Activated naive CD4-positive, alpha-beta T cell (primary cell): ENCODE measurements around the gene TMC7.
"Not testable (repeated sequence)": the region's sequence is repeated elsewhere in the genome, so short reads cannot be mapped to it uniquely, and the experiment has no call there.

Experiments used
- DNase-seq, 4 experiments: peaks; one replicate each; lab custom pipeline; 2025; lab: John Stamatoyannopoulos, UW

TMC7 gene

DNA sequence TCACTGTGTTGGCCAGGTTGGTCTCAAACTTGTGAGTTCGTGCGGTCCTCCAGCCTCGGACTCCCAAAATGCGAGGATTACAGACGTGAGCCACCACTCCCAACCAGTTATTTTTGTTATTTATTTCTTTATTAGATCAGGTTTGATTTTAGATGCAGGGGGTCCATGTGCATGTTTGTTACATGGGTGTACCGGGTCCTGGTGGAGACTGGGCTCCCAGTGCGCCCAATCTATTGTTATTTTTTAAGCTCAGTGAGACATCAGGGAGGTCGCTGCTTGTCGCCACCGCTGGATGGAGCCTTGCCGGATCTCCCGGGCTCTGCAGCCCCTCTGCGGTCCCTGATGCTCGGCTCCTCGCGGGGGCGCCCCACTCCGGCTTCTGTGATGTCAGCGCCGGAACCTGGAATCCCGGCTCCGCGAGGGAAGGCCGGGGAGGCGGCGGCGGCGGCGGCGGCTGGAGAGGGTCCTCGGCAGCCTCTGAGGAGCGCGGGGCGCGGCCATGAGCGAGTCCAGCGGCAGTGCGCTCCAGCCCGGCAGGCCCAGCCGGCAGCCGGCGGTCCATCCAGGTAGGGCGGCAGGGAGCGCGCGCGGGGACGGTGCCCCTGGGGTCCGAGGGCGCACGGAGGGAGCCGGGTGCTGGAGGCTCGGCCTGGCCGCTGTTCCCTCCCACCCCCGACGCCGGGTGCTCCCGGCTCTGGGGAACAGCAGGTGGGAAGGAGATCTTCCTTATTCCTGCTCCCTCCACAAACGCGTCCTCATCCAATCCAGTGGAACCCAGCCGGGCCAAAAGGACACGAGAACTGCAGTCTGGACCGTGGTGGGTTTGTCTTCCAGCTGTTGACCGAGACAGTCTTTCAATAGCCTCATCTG is at the start of gene TMC7:
Gene TMC7 (plus strand): TSS at position 370 of the 870 bp plus-strand sequence. CDS start 130 bp downstream, at position 500.
- DNase-seq: no peak

DNA sequence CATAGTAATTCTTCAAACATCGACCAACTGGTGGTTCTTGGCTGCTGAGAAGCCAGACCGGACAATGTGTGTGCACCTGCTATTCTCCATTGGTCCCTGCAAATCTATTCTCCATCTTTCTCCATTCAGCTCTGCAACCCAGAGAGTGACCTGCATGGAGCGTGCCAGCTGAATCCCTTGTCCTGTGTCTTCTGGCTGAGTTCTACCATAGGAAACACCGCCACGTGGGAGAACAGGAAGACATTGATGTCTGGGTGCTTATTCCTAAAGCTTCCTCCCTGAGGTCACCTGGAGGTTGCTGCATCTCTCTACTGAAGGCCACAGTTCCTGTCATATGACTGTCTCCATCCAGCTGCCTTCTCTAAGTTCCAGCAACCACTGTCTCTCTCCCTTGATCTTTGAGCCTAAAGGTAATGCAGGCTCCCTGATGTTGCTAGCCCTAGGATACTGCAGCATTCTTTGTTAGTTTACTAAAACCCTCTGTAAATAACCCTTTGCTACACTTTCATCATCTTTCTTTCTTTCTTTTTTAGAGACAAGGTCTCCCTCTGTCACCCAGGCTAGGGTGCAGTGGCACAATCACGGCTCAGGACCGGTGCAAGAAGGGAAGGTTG is 46.9 kb upstream of the TMC7 start:
- no peak for DNase-seq

DNA sequence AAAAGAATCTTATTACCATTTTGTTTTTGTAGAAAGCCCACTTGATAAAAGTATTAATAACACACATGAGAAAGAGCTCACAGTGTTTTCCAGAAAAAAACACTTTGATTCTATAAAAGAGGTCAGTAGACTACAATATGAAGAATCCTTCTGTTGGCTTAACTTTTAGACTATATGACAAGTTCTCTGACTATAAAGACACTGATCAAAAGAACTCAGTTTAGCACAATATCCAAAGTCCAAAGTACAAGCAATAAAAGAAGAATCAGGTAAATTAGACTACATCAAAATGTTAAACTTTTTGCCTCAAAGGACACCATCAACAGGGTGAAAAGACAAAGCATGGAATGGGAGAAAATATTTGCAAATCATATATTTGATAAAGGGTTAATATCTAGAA is 46.3 kb upstream of the TMC7 start:
- DNase-seq: no peak

DNA sequence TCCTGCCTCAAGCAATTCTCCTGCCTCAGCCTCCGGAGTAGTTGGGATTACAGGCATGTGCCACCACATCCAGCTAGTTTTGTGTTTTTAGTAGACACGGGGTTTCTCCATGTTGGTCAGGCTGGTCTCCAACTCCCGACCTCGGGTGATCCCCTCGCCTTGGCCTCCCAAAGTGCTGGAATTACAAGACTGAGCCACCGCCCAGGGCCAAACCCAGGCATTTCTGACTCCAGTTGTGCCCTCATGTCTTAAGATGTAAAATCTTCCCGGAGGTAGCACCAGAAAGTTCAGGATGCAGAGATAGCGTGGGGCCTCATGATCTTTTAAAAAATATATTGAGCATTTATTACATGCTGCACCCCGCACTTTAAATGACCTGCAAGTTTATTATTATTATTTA is 44.7 kb upstream of the TMC7 start:
- DNase-seq: no peak

DNA sequence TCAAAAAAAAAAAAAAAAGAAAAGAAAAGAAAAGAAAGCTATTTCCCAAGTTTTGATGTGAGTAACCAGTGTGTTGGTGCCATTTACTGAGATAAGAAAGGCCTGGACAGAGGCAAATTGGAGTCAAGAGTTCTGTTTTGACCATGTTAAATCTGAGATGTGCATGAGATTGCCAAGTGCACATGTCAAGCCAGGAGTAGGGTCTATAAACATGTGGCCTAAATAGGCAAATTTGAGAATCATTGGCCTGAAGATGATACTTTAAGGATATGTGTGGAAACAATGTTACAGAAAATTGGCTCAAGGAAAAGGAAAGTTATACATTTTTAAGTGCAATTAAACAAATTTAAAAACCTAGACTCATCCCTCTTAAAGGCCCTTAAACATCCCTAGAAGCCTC is 42.3 kb upstream of the TMC7 start:
- DNase-seq: no peak

DNA sequence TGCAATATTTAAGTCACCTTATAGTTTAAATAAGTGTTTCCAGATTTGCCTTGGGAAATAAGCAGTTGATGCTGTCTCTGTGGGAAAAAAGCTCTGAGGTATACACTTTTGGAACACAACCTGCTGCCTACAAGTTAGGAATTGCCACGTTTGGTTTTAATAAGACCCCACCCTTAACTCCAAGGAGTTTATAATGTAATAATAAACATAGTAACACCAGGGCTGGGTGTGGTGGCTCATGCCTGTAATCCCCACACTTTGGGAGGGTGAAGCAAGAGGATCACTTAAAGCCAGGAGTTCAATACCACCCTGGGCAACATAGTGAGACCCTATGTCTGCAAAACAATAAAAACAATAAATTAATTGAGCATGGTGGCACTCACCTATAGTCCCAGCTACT is 41.7 kb upstream of the TMC7 start:
- no peak for DNase-seq

DNA sequence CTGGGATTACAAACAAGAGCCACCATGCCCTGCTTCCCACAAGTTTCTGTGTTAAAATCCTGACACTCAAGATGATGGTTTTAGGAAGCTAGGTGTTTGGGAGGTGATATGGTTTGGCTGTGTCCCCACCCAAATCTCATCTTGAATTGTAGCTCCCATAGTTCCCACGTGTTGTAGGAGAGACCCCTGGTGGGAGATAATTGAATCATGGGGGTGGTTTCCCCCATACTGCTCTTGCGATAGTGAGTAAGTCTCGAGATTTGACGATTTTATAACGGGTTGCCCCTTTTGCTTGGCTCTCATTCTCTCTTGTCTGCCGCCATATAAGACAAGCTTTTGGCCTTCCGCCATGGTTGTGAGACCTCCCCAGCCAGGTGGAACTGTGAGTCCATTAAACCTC is 40.3 kb upstream of the TMC7 start:
- no peak for DNase-seq

DNA sequence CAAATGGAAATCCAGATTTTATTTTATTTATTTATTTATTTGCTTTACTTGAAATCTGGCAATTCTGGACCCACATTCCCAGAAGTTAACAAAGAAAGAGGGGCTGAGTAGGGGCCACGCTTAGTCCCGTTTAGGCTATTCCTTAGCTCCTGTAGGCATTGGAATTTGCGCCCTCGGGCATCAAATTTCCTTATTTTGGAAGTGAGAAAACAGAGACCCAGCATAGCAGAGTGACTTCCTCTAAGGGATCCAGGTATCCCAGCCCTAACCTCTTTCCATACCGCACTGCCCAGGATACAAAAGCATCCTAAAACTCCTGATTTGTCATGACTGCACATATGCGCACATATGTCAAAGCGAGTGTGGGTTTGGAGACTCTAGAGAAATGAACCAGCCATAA is 38.5 kb upstream of the TMC7 start:
- DNase-seq: no peak

DNA sequence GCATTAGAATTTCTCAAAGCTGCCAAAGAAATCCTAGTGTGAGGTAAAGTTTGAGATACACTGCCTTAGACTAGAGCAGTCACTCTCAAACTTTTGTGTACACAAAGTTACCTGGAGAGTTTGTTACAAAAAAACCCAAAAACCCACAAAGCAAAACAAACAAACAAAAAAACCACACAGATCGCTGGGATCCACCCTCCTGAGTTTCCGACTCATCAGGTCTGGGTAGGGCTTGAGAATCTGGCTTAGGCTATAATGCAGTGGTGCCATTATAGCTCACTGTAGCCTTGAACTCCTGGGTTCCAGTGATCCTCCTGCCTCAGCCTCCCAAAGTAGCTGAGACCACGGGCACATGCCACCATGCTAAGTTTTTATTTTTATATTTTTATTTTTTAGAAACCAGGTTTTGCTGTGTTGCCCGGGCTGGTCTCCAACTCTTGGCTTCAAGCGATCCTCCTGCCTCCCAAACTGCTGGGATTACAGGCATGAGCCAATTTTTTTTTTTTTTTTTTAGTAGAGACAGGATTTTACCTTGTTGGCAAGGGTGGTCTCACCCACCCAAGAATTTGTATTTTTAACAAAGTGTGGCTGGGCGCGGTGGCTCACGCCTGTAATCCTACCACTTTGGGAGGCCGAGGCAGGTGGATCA is 35.2 kb upstream of the TMC7 start:
- DNase-seq: no peak

DNA sequence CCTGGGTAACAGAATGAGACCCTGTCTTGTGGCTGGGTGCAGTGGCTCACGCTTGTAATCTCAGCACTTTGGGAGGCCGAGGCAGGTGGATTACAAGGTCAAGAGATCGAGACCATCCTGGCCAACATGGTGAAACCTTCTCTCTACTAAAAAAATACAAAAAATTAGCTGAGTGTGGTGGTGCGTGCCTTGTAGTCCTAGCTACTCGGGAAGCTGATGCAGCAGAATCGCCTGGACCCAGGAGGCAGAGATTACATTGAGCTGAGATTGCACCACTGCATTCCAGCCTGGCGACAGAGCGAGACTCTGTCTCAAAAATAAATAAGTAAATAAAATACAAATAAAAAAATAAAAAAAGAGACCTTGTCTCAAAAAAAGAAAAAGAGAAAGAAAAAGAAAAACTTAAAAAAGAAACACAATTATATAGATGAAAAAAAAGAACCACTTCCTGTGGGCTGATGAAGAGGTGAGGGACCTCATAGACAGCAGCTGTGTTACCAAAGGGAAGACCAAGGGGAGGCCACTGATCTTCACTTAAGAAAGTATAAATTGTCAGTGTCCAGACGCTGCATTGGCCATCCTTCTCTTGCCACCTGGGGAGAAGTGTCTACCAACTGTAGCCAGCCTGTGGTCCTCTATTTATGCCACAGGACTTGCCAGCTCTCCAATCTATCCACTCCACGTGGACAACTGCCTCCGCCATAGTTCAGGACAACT is 33.1 kb upstream of the TMC7 start:
- DNase-seq: no peak

DNA sequence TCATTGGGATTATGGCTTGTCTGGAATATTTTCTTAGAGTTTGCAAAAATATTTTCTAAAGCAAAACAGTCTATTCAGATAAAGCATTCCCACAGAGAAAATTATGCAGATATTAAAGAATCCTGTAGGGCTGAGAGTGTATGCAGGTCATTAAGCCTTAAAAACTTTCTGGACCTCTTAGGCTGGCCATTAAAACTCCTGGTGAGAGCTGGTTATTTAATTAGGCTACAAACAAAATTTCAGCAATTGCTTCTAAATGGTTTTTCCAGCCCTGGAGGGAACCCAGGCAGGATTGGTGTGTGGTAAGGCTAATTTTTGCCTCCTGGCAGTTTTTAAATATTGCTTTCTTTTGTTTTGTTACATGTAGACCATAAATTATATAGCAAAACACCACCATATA is 30.2 kb upstream of the TMC7 start:
- DNase-seq: no peak

DNA sequence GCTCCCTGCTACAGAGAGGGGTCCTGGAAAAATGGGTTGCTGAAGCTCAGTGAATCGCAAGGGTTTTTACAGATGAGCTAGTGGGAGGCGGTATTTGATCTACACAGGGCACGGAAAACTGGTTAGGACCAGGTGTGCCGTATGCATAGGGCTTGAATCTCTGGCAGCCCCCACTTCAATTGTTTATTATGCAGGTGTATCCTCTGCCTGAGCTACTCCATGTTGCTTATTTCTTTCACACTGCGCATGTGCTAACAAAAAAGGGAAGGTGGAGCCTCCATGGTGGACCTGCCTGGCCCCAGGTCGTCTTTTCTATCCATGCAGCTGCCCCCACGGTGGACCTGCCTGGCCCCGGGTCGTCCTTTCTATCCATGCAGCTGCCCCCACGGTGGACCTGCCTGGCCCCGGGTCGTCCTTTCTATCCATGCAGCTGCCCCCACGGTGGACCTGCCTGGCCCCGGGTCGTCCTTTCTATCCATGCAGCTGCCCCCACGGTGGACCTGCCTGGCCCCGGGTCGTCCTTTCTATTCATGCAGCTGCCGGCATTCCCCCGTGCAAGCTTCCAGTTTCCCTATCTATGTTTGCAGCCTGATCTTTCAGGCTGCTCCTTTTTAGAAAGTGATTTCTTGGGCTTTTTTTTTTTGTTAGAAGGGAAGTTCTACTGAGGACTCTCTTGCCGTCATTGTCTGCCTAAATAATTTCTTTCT is 27.7 kb upstream of the TMC7 start:
- peak in 1 of 4 experiments; percentile 6 for DNase-seq

DNA sequence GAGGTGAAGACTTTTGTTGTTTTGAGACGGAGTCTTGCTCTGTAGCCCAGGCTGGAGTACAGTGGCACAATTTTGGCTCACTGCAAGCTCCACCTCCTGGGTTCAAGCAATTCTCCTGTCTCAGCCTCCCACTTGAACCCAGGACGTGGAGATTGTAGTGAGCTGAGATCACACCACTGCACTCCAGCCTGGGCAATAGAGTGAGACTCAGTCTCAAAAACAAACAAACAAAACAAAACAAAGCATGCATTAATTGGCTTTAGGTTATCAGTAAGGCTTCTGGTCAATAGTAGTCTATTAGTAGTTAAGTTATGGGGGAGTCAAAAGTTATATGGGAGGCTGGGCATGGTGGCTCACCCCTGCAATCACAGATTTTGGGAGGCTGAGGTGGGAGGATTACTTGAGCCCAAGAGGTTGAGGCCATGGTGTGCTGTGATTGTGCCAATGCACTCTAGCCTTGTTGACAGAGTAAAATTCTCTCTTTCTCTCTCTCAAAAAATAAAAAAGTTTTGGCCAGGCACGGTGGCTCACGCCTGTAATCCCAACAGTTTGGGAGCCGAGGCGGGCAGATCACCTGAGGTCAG is 27.0 kb upstream of the TMC7 start:
- DNase-seq: not testable (repeated sequence)

DNA sequence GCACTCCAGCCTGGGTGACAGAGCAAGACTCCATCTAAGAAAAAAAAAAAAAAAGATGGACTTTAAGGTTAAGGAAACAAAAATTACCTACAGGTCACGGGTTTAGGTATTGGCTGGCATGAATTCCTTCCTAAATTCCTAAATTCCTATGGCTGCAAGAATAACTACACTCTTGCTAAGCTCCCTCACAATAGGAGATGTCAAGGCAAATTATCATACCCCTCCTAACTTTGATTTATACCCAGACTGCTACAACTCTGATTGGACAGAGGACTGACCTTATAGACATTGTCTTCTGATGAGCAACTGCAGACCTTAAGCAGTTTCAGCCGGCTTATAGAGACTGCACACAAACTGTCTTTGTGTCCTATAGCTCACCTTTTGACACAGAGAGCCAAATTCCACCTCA is 25.1 kb upstream of the TMC7 start:
- DNase-seq: no peak

DNA sequence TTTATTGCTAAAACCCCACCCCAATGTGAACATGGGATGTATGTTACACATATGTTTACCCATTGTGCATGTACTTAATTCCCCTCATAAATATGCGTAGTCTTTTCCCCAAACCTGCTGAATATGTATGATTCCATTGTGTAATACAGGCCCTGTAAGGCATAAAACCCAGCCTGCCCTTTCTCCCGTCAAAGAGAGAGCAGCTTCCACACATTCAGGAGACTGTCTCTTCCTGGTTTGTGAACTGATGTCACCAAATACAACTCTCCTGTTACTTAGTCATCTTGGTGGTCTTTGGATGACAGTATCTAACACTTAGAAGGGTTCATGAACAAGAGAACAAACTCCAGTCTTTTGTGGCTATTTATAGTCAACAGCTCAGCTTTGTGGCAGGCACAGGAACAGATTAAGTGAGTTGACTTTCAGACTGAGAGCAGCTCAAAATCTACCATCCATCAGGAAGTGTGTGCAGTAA is 24.7 kb upstream of the TMC7 start:
- DNase-seq: no peak

DNA sequence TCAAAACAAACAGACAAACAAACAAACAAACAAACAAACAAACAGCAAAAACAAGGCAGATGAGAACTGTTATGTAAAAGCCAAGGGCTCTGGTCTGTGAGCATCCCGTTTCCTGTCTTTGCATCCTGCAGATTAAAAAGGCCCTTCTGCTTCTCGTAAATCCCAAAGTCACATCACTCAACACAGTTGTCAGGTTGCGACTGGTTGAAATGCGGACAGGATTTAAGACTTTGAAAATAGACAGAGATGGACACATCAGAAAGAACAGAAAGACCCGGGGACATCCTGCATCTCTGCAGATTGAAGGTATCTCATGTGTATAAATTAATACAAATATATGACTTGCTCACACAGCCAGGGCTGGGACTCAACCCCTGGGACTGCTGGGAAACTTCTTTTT is 18.2 kb upstream of the TMC7 start:
- DNase-seq: no peak

DNA sequence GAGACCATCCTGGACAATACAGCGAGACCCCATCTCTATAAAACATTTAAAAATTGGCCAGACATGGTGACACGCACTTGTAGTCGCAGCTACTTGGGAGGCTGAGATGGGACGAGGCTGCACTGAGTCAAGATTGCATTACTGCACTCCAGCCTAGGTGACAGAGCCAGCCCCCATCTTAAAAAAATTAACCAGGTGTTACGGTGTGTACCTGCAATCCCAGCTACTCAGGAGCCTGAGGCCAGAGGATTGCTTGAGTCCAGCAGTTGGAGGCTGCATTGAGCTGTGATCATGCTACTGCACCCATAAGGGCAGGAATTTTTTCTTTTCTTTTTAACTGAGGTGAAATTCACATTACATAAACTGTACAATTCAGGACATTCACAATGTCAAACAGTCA is 16.9 kb upstream of the TMC7 start:
- no peak for DNase-seq

DNA sequence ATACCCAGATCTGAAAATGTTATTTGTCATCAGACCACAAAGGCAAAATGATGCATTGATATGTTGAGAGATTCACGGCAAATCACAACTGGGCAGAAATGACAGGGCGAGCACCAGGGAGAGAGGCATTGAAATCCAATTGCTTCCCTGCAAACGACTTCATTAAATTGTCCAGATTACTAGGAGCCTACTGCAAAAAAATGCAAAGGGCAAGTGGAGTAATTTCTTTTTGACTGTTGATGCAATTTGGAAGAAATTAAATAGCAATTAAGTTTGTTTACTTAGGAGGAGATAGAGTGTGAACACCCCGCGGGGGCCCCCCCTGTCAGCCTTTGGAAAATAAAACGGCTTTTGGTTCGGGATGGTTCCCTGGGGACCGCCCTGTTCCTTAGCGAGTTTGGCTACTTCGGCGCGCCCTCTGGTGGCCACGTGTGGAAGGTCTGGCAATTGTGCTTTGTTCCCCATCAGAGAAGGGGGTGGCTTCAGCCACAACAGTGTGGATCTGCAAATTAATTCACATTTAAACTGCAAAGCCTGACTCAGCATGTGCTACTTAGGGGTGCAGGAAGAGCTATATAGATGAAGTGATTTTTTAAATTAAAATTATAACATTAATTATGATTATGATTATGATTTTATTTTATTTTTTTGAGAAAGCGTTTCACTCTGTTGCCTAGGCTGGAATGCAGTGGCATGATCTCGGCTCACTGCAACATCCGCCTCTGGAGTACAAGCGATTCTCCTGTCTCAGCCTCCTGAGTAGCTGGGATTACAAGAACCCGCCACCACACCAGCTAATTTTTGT is 14.5 kb upstream of the TMC7 start:
- peak; percentile 49 to 76 (median 70) for DNase-seq

DNA sequence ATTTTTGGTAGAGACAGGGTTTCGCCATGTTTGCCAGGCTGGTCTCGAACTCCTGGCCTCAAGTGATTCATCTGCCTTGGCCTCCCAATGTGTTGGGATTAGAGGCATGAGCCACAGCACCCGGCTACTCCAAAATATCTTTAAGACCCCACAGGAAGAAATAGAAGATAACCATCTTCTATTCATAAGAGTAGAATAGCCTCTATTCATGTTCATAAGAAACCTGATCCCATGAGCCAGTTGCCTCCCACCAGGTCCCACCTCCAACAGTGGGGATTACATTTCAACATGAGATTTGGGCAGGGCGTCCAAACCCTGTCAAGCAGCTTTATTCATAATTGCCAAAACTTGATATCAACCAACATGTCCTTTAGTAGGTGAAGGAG is 13.9 kb upstream of the TMC7 start:
- no peak for DNase-seq

DNA sequence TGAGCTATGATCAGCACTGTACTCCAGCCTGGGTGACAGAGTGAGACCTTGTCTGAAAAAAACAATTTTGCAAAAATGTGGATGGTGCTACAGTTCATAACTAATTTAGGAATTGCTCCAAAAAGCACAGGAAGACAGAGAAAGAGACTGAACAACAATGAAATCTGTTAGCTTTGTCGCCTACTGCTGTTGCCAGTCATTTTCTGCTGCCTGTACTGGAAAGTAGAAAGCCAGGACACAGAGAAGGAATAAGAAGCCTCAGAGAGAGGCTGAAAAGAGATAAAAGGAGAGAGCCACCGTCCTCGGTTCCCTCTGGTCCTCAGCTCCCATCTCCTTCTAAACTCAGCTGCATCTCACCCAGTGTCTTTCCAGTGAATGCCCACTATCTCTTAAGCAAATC is 8.6 kb upstream of the TMC7 start:
- DNase-seq: no peak

DNA sequence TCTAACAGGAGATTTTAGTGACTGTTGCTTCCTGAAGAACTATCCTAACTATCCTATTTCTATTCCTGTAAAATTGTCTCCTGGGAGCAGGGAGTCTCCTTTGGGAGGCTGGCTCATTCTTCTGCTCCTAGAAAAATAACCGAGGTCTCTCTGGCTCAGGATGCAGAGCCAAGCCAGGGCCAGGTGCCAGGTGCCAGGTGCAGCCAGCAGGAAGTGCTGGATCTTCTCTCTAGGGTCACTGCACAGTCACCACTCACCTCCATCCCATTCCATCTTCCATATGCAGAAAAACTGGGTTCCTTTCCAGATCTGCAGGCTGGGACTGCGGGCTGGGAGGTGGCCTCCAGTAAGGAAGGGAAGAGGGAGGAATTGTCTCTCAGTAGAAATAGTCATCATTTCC is 3.8 kb upstream of the TMC7 start:
- no peak for DNase-seq
